GM23248 (cell line): ENCODE results near the gene ADAM17. TPM values are rescaled to one million over a fixed set of nuclear protein-coding genes. Genes with fewer than 3 reads are reported as not detected.
"Not testable (repeated sequence)": the region's sequence is repeated elsewhere in the genome, so short reads cannot be mapped to it uniquely, and the experiment has no call there.

Source experiments
- DNase-seq: peaks from one replicate; pipeline ENCODE4 v3.0.0-alpha.2; 2015
- H2AFZ ChIP-seq: fragments of 200-600 bp; sonication (generic); 2 replicates; pipeline ENCODE4 v1.6.1; 2016; ENCODE audit warnings: antibody characterized with exemption
- H3F3A ChIP-seq: fragments of 200-600 bp; sonication (generic); 2 replicates; pipeline ENCODE4 v1.6.1; 2016; ENCODE audit warnings: mild to moderate bottlenecking, antibody characterized with exemption, mixed run types; ENCODE audit not compliant: insufficient read depth
- H3K27ac ChIP-seq: fragments of 200-600 bp; sonication (generic); 2 replicates; pipeline ENCODE4 v1.5.1; 2016; ENCODE audit warnings: mild to moderate bottlenecking
- H3K27me3 ChIP-seq: fragments of 200-600 bp; sonication (generic); replicated peaks from 2 replicates; pipeline ENCODE4 v1.6.1; 2016; ENCODE audit warnings: mild to moderate bottlenecking; ENCODE audit not compliant: insufficient read depth
- H3K36me3 ChIP-seq: fragments of 200-600 bp; sonication (generic); 2 replicates; pipeline ENCODE4 v1.6.1; 2016; ENCODE audit warnings: low read depth, mild to moderate bottlenecking
- H3K4me1 ChIP-seq: fragments of 200-600 bp; sonication (generic); 2 replicates; pipeline ENCODE4 v1.6.1; 2016; ENCODE audit warnings: mild to moderate bottlenecking; ENCODE audit not compliant: insufficient read depth
- H3K4me2 ChIP-seq: fragments of 200-600 bp; sonication (generic); one replicate; pipeline ENCODE4 v1.6.1; 2016; ENCODE audit warnings: mild to moderate bottlenecking; ENCODE audit not compliant: unreplicated experiment
- H3K4me3 ChIP-seq: fragments of 200-600 bp; sonication (generic); 2 replicates; pipeline ENCODE4 v1.5.1; 2016; ENCODE audit warnings: mild to moderate bottlenecking
- H3K79me2 ChIP-seq: fragments of 200-600 bp; sonication (generic); 2 replicates; pipeline ENCODE4 v1.6.1; 2016; ENCODE audit warnings: mild to moderate bottlenecking; ENCODE audit not compliant: insufficient read depth
- H3K9ac ChIP-seq: fragments of 200-600 bp; sonication (generic); 2 replicates; pipeline ENCODE4 v1.6.1; 2016; ENCODE audit warnings: mild to moderate bottlenecking
- H3K9me2 ChIP-seq: fragments of 200-600 bp; sonication (generic); 2 replicates; pipeline ENCODE4 v1.6.1; 2016; ENCODE audit warnings: mixed run types, mild to moderate bottlenecking, moderate library complexity; ENCODE audit not compliant: insufficient read depth
- H3K9me3 ChIP-seq: fragments of 200-600 bp; sonication (generic); one replicate; pipeline ENCODE4 v1.6.1; 2017; ENCODE audit warnings: low read depth
- H4K20me1 ChIP-seq: fragments of 200-600 bp; sonication (generic); 2 replicates; pipeline ENCODE4 v1.6.0; 2016; ENCODE audit not compliant: insufficient read depth
- EZH2 ChIP-seq: fragments of 200-600 bp; sonication (generic); IDR thresholded peaks from 2 replicates; pipeline ENCODE4 v1.6.1; 2018; ENCODE audit warnings: antibody characterized with exemption, mild to moderate bottlenecking; ENCODE audit not compliant: insufficient read depth, poor library complexity, severe bottlenecking
- EZH2phosphoT487 ChIP-seq: fragments of 200-600 bp; sonication (generic); IDR thresholded peaks from 2 replicates; pipeline ENCODE4 v1.6.1; 2018; ENCODE audit warnings: antibody characterized with exemption, moderate library complexity, mild to moderate bottlenecking, low read depth; ENCODE audit not compliant: insufficient read depth
- WGBS, 2 experiments: methylation state at CpG; one replicate each; pipeline ENCODE4 v1.1.6; 2015 to 2017; ENCODE audit warnings: low lambda C conversion rate in 2 of 2, low coverage in 1 of 2; ENCODE audit errors: missing lambda C conversion rate in 2 of 2; 5-methylcytosine and 5-hydroxymethylcytosine counted together
- in situ Hi-C: fragments of 300-500 bp; cut with MboI; formaldehyde crosslinking; loops from 2 replicates; pipeline ENCODE4 v1.15.0; 2020
- polyA plus RNA-seq: library from polyadenylated mRNA; unstranded; fragments of >200 nt; fragmentation: Nextera tagmentation; extraction: Ambion mirVana; gene quantifications from 2 replicates; pipeline ENCODE4 v1.2.1, GENCODE V29; 2016
- total RNA-seq: library from RNA; depleted of rRNA; stranded (reverse); fragments of >200 nt; shearing (Covaris generic); gene quantifications from 2 replicates; pipeline ENCODE4 v1.2.3, GENCODE V29; 2014

Gene ADAM17
- total and polyA plus RNA-seq, 2 experiments from 2014 or later: 20.9 to 31.8 TPM

- peaks cover 15% of the 10 kb centered on the region; the same call in 1 of the 2 replicates for H4K20me1 ChIP-seq
- H3K4me2 ChIP-seq: no peak overlapping the region
- no peak overlapping the region for H3K27ac ChIP-seq
- 96 to 98% methylated on average over 10 of the region's 10 CpGs for WGBS, 2 experiments
- in situ Hi-C loops: no loop called here
- TF ChIP-seq EZH2phosphoT487 (no peak), EZH2 (no peak)
- no peak for DNase-seq
- H3K36me3 ChIP-seq: peaks cover 35% of the 10 kb centered on the region
- H3K4me3 ChIP-seq: no peak overlapping the region
- peaks cover 96% of the 10 kb centered on the region for H3K79me2 ChIP-seq
- H3K27me3 ChIP-seq: no peaks in the 10 kb centered on the region
- peaks cover 71% of the 10 kb centered on the region for H3F3A ChIP-seq
- no peak overlapping the region for H3K9ac ChIP-seq
- no peak overlapping the region for H2AFZ ChIP-seq
- H3K9me3 ChIP-seq: no peaks in the 10 kb centered on the region
- H3K9me2 ChIP-seq: no peaks in the 10 kb centered on the region
- peaks cover 41% of the 10 kb centered on the region for H3K4me1 ChIP-seq
These were observed 41.1 kb upstream of the ADAM17 start for GRCh38 chr2:9596621-9597311.

DNA sequence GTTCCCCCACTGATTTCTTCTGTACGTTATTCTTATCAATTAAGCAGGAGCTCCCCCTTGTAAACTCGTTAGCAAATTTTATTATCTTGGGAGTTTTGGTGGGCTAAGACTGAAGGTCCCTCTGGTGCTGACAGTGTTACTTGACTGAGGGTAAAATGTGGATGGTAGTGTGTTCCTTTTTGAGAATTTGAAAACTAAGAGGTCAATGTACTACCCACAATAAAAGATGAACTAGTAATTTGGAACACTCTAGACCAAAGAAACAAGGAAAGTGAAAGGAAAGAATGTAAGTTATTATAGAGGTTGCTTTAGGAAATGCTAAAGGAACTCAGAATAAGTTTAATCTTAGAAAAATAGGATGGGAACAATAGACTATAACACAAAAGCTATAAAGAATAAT, 40.1 kb upstream of the ADAM17 start:
- H3K9ac ChIP-seq: 0 out of 2 replicates have a peak overlapping the region, but pooled peaks have one; percentile 32
- no peak overlapping the region for H2AFZ ChIP-seq
- H3K4me3 ChIP-seq: no peak overlapping the region
- H3K27me3 ChIP-seq: no peaks in the 10 kb centered on the region
- peaks cover 19% of the 10 kb centered on the region; the same call in 1 of the 2 replicates for H4K20me1 ChIP-seq
- H3K79me2 ChIP-seq: peaks cover 96% of the 10 kb centered on the region
- peak overlapping the region; percentile 84 for H3K27ac ChIP-seq
- in situ Hi-C loops: no loop called here
- TF ChIP-seq EZH2phosphoT487 (no peak), EZH2 (no peak)
- H3K9me2 ChIP-seq: no peaks in the 10 kb centered on the region
- H3F3A ChIP-seq: peaks cover 80% of the 10 kb centered on the region
- H3K4me1 ChIP-seq: peaks cover 47% of the 10 kb centered on the region
- H3K36me3 ChIP-seq: peaks cover 42% of the 10 kb centered on the region
- H3K9me3 ChIP-seq: no peaks in the 10 kb centered on the region
- peak overlapping the region; percentile 63 for H3K4me2 ChIP-seq
- no peak for DNase-seq
- 94 to 95% methylated on average over 2 of the region's 2 CpGs for WGBS, 2 experiments

GRCh38 chr2:9595256-9595655, 39.6 kb upstream of the ADAM17 start:
- H3K36me3 ChIP-seq: peaks cover 41% of the 10 kb centered on the region
- H3K9me3 ChIP-seq, H3K27me3 ChIP-seq, in situ Hi-C loops, H3K9me2 ChIP-seq, H3K4me3 ChIP-seq, H2AFZ ChIP-seq: not testable (repeated sequence)
- H4K20me1 ChIP-seq: peaks cover 24% of the 10 kb centered on the region
- peak overlapping the region; percentile 63 for H3K4me2 ChIP-seq
- peak; percentile 41 for DNase-seq
- peak overlapping the region; percentile 84 for H3K27ac ChIP-seq
- H3K9ac ChIP-seq: peak overlapping the region; percentile 32
- peaks cover 52% of the 10 kb centered on the region for H3K4me1 ChIP-seq
- peaks cover 81% of the 10 kb centered on the region for H3F3A ChIP-seq
- 23 to 36% methylated on average over 6 of the region's 6 CpGs for WGBS, 2 experiments
- peaks cover 96% of the 10 kb centered on the region for H3K79me2 ChIP-seq

- Histone ChIP-seq H3K4me1 (peaks cover 58% of the 10 kb centered on the region), H3K27ac (peak overlapping the region; percentile 84), H3K9ac (peak overlapping the region; percentile 60), H3K79me2 (peaks cover 96% of the 10 kb centered on the region), H3K27me3 (no peaks in the 10 kb centered on the region), H3K9me2 (no peaks in the 10 kb centered on the region), H3K36me3 (peaks cover 41% of the 10 kb centered on the region), H3F3A (peaks cover 82% of the 10 kb centered on the region), H3K4me2 (peak overlapping the region; percentile 63), H4K20me1 (peaks cover 29% of the 10 kb centered on the region), H3K4me3 (0 out of 2 replicates have a peak overlapping the region, but pooled peaks have one; percentile 9), H2AFZ (no peak overlapping the region), H3K9me3 (no peaks in the 10 kb centered on the region)
- in situ Hi-C loops: no loop called here
- no peak for TF ChIP-seq EZH2phosphoT487
- TF ChIP-seq EZH2: no peak
- peak; percentile 98 for DNase-seq
- 36 to 44% methylated on average over 2 of the region's 2 CpGs for WGBS, 2 experiments
These were observed 38.9 kb upstream of the ADAM17 start for GRCh38 chr2:9594366-9595054.
